ENCODE measurements around the gene SOX6.

DNA sequence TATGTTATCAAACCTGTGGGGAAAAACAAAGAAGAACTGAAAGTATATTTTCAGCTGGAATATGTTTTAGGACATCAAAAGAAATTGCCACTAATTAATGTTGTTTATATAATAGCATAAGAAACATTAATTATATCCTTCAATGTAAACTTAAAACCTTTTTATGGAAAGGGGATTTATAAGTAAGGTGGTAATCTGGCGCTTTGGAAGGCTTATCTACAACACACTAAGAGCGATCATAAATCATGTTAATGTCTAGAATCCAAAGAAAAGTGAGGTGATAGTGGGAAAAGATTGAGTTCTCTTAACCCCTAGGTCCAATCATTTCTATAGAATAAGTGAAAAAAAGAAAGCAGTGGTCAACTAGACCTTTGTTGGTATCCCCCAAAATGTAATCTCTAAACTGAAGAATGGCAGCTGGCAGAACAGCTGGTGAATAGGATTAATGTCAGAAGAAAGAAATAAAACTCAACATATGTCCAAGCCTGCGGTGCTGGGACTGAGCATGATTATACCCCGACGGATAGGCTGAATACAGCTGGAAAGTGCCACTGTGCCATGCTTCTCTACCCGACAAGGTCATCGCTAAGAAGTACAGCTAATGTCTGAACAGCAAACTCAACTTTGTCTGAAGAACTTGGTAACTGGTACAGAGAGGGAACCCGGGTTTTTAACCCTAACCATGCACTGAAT, 64.0 kb downstream of the SOX6 start:
- TF ChIP-seq, protein P1, sequence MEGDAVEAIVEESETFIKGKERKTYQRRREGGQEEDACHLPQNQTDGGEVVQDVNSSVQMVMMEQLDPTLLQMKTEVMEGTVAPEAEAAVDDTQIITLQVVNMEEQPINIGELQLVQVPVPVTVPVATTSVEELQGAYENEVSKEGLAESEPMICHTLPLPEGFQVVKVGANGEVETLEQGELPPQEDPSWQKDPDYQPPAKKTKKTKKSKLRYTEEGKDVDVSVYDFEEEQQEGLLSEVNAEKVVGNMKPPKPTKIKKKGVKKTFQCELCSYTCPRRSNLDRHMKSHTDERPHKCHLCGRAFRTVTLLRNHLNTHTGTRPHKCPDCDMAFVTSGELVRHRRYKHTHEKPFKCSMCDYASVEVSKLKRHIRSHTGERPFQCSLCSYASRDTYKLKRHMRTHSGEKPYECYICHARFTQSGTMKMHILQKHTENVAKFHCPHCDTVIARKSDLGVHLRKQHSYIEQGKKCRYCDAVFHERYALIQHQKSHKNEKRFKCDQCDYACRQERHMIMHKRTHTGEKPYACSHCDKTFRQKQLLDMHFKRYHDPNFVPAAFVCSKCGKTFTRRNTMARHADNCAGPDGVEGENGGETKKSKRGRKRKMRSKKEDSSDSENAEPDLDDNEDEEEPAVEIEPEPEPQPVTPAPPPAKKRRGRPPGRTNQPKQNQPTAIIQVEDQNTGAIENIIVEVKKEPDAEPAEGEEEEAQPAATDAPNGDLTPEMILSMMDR (IDR thresholded peaks at IDR 0.05; ENCODE audit: low read depth, low read length, poor library complexity, severe bottlenecking): no peak
- TF ChIP-seq EZH2phosphoT487 (IDR thresholded peaks at IDR 0.05; ENCODE audit: borderline replicate concordance, low read length): no peak
